ENCODE results near the gene IYD.

Gene IYD

DNA sequence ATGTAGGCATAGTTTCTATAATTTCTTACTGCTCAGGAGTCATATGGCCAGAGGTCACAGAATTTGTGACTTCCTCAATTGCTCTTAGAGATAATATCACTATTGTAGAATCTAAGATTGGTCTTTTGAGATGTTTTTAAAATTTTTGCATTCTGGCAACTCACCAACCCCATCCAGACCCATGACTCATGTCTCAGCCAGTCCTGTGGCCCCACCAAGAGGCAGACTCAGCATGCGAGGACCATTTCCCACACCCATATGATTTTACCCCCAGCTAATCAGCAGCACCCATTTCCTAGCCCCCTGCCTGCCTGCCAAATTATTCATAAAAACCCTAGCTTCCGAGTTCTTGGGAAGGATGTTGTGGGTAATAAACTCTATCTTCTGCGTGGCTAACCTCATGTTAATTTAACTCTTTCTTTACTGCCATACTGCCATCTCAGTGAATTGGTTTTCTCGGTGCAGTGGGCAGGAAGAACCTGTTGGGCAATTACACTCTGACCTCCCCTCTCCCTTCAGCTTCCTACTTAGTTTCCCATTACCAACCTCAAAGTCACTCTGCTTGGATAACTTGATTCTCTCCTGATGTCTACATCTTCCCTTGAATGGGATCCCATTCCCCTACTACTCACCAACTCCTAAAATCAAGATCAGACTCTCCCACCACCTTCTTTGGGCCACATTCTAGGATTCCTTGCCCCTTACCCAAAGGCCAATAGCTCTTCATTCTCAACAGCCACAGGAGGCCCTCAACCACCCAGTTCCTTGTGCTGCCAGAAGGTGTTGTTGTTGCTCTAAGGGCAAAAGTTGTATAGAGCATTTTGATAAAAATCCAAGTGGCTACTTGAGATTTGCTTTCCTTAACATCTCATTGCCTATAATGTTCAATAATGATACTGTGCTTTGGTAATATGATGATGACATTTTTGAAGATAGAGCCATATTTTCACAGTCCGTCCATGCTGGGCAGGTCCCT lies 16.2 kb upstream of the IYD start:
- Histone ChIP-seq H3K36me3 (ENCODE audit: insufficient read depth, low read length) (no peaks in the 10 kb centered on the region), H3K9me3 (ENCODE audit: insufficient read depth, low read depth, low read length) (no peaks in the 10 kb centered on the region), H3K9ac (ENCODE audit: low read depth, low read length) (no peak overlapping the region), H3K27ac (ENCODE audit: low read depth, low read length) (no peak overlapping the region), H3K4me3 (ENCODE audit: low read length) (no peak overlapping the region), H3K27me3 (ENCODE audit: insufficient read depth, low read length) (no peaks in the 10 kb centered on the region), H3K4me1 (ENCODE audit: insufficient read depth, low read length) (no peaks in the 10 kb centered on the region)
- WGBS = 87% methylated on average over 4 of the region's 5 CpGs

DNA sequence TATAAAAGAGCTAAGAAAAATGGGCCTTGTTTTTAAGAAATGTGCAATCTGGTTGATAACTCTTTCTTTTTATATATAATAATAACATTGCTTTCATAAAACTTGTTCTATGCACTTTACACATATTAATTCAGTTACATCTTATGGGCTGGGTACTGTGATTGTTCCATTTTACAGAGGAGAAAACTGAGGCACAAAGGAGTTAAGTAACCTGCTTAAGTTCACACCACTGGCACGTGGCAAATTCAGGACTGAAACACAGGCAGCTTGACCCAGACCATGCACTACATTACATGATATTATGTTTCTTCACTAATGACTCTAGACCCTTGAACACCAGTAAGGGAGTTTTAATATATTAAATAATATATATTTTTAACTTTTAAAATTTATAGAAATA lies 15.4 kb upstream of the IYD start:
- H3K27ac ChIP-seq (ENCODE audit: low read depth, low read length) = no peak overlapping the region
- H3K27me3 ChIP-seq (ENCODE audit: insufficient read depth, low read length) = no peaks in the 10 kb centered on the region
- no peaks in the 10 kb centered on the region for H3K36me3 ChIP-seq (ENCODE audit: insufficient read depth, low read length)
- 89% methylated on average over 1 of the region's 1 CpG for WGBS
- H3K4me3 ChIP-seq (ENCODE audit: low read length) = no peak overlapping the region
- H3K9ac ChIP-seq (ENCODE audit: low read depth, low read length) = no peak overlapping the region
- no peaks in the 10 kb centered on the region for H3K9me3 ChIP-seq (ENCODE audit: insufficient read depth, low read depth, low read length)
- no peaks in the 10 kb centered on the region for H3K4me1 ChIP-seq (ENCODE audit: insufficient read depth, low read length)

DNA sequence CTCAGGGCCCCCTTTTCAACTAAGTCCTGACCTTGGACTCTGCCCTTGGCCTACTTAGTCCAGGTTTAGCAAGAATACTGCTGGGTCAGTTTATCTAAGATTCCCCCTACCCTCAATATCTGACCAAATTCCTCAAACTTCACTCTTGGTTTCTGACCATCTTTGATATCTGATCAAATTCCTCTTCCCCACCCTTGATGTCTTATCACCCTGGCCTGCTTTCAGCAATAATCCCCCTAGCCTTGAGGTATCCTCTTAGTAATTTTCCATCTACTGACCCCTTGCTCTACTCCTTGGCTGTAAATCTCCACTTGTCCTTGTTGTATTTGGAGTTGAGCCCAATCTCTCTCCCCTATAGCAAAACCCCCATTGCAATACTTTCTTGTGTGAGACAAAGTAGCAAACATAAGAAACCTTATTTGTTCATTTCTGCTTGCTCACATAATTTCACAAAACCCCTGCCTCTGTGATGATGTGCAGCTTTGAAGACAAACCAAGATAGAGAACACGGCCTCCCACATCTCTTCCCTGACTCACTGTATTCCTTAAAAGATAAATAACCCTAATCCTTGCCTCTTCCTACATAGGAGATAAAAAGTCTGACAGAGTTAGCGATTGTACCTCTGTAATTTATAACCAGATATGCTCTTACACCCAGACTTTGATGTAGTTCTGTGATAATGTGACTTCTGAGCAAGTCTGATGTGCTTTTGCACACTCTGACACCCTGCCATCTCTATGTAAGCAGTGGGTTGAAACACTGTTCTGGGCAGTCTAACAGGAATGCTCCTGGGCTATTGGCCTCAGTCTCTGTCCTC lies 13.8 kb upstream of the IYD start:
- Histone ChIP-seq H3K9me3 (ENCODE audit: insufficient read depth, low read depth, low read length) (no peaks in the 10 kb centered on the region), H3K4me3 (ENCODE audit: low read length) (no peak overlapping the region), H3K27me3 (ENCODE audit: insufficient read depth, low read length) (no peaks in the 10 kb centered on the region), H3K9ac (ENCODE audit: low read depth, low read length) (no peak overlapping the region), H3K27ac (ENCODE audit: low read depth, low read length) (no peak overlapping the region), H3K4me1 (ENCODE audit: insufficient read depth, low read length) (no peaks in the 10 kb centered on the region), H3K36me3 (ENCODE audit: insufficient read depth, low read length) (no peaks in the 10 kb centered on the region)
- 74% methylated on average over 1 of the region's 2 CpGs for WGBS

DNA sequence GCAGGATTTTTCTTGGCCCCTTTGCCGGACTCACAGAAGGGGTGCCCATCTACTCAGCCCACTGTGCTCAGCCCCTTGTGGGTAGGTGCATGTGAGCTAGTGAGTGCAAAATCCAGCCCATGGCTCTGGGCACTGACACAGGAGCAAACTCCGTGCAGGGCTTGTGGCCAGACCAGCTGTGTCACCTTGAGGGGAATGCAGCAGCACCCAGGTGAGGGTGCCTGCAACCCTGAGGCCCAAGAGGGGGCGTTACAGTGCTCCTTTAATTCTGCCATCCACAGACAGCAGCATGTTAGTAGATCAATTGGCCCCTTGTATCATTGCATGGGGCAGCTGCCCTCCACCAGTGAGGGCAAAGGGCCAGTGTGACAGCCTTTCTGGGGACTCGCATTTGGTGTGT lies 12.9 kb upstream of the IYD start:
- H3K36me3 ChIP-seq (ENCODE audit: insufficient read depth, low read length) = no peaks in the 10 kb centered on the region
- H3K4me1 ChIP-seq (ENCODE audit: insufficient read depth, low read length) = no peaks in the 10 kb centered on the region
- no peak overlapping the region for H3K4me3 ChIP-seq (ENCODE audit: low read length)
- H3K9me3 ChIP-seq (ENCODE audit: insufficient read depth, low read depth, low read length) = no peaks in the 10 kb centered on the region
- WGBS = 86% methylated on average over 4 of the region's 4 CpGs
- H3K27me3 ChIP-seq (ENCODE audit: insufficient read depth, low read length) = no peaks in the 10 kb centered on the region
- H3K27ac ChIP-seq (ENCODE audit: low read depth, low read length) = no peak overlapping the region
- no peak overlapping the region for H3K9ac ChIP-seq (ENCODE audit: low read depth, low read length)

DNA sequence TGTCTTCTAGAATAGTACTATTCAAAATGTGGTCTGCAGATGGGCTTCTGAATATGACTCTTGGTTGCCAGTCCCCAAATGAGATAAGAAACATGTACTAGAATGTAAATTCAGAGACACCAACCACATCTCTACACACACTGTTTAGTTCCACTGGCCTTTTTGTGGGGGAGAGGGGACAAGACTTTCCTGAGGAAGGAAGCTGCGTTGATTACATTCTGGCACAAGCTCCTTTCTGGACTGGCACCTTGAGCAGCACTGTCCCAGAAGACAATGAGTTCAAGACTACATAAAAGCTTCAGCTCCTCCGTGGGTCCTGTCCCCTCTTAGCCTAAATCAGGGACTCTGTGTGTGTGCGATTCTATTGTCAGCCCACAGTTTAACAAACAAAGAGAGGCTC lies 6.9 kb upstream of the IYD start:
- Histone ChIP-seq H3K36me3 (ENCODE audit: insufficient read depth, low read length) (no peaks in the 10 kb centered on the region), H3K9ac (ENCODE audit: low read depth, low read length) (no peak overlapping the region), H3K9me3 (ENCODE audit: insufficient read depth, low read depth, low read length) (no peaks in the 10 kb centered on the region), H3K27me3 (ENCODE audit: insufficient read depth, low read length) (no peaks in the 10 kb centered on the region), H3K4me3 (ENCODE audit: low read length) (no peak overlapping the region), H3K27ac (ENCODE audit: low read depth, low read length) (no peak overlapping the region), H3K4me1 (ENCODE audit: insufficient read depth, low read length) (no peaks in the 10 kb centered on the region)
- 94% methylated on average over 3 of the region's 3 CpGs for WGBS

DNA sequence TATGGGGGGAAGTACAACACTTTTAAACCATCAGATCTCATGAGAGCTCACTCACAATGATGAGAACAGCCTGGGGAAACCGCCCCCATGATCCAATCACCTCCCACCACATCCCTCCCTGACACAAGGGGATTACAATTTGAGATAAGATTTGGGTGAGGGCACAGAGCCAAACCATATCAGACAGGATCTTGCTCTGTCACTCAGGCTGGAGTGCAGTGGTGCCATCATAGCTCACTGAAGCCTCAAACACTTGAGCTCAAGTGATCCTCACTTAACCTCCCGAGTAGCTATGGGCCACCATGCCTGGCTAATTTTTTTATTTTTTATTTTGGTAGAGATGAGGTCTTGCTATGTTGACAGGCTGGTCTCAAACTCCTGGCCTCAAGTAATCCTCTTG lies 5.1 kb upstream of the IYD start:
- WGBS = 95% methylated on average over 1 of the region's 2 CpGs
- no peaks in the 10 kb centered on the region for H3K27me3 ChIP-seq (ENCODE audit: insufficient read depth, low read length)
- H3K36me3 ChIP-seq (ENCODE audit: insufficient read depth, low read length) = no peaks in the 10 kb centered on the region
- H3K4me1 ChIP-seq (ENCODE audit: insufficient read depth, low read length) = no peaks in the 10 kb centered on the region
- H3K9ac ChIP-seq (ENCODE audit: low read depth, low read length) = no peak overlapping the region
- no peaks in the 10 kb centered on the region for H3K9me3 ChIP-seq (ENCODE audit: insufficient read depth, low read depth, low read length)
- H3K4me3 ChIP-seq (ENCODE audit: low read length) = no peak overlapping the region
- H3K27ac ChIP-seq (ENCODE audit: low read depth, low read length) = no peak overlapping the region

DNA sequence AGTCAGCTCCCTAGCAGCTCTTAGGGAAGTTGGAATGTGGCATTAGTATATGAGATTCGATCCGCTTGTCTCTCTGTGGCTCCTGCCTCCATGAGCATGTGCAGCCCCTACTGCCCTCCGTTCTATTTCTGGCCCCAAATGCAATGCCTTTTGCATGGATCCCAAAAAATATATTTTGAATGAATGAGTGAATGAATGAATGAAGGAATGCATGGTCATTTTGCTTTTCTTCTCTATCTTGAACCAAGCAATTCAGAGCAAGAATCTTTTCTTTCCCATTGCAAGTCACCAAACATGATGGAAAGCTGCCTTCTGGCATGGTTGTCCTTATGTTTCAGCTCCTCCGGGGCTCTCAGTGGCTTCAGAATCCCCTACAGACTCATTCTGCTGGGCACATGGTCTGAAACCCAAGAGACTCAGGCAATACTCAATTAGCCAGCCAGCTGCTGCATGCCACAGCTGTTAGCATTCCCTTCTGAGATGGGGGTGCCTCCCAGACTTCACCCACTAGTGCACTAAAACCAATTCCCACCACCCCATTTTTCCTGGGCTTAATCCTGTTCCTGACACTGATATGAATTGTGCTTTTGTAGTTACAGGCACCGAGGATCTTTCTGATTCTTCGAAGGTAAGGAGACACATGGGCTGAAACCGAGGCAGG lies 2.6 kb upstream of the IYD start:
- WGBS = 92% methylated on average over 7 of the region's 7 CpGs
- H3K27me3 ChIP-seq (ENCODE audit: insufficient read depth, low read length) = no peaks in the 10 kb centered on the region
- H3K4me1 ChIP-seq (ENCODE audit: insufficient read depth, low read length) = no peaks in the 10 kb centered on the region
- no peak overlapping the region for H3K9ac ChIP-seq (ENCODE audit: low read depth, low read length)
- H3K36me3 ChIP-seq (ENCODE audit: insufficient read depth, low read length) = no peaks in the 10 kb centered on the region
- H3K27ac ChIP-seq (ENCODE audit: low read depth, low read length) = no peak overlapping the region
- H3K4me3 ChIP-seq (ENCODE audit: low read length) = no peak overlapping the region
- no peaks in the 10 kb centered on the region for H3K9me3 ChIP-seq (ENCODE audit: insufficient read depth, low read depth, low read length)

DNA sequence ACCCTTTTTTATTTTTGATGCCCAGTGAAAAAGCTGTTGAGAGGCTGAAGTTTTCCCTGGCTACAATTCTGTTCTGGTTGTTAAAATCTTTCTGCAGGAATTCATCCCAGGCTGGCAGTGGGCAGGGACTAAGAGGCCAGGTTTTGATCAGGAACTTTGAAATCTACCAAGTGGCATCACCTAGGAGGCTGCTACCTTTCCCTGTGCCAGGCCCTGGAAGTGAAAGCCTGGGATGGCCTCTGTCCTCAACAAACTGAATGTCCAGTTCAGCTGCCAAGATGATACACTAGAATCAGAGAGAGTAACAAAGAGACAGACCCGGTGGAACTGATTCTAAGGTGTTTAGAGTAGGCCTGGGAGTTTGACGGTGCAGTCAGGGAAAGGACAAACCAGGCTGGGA lies 596 bp downstream of the IYD start:
- H3K27ac ChIP-seq (ENCODE audit: low read depth, low read length) = no peak overlapping the region
- no peaks in the 10 kb centered on the region for H3K27me3 ChIP-seq (ENCODE audit: insufficient read depth, low read length)
- H3K9ac ChIP-seq (ENCODE audit: low read depth, low read length) = no peak overlapping the region
- WGBS = 91% methylated on average over 2 of the region's 2 CpGs
- H3K9me3 ChIP-seq (ENCODE audit: insufficient read depth, low read depth, low read length) = no peaks in the 10 kb centered on the region
- no peaks in the 10 kb centered on the region for H3K4me1 ChIP-seq (ENCODE audit: insufficient read depth, low read length)
- no peaks in the 10 kb centered on the region for H3K36me3 ChIP-seq (ENCODE audit: insufficient read depth, low read length)
- no peak overlapping the region for H3K4me3 ChIP-seq (ENCODE audit: low read length)

DNA sequence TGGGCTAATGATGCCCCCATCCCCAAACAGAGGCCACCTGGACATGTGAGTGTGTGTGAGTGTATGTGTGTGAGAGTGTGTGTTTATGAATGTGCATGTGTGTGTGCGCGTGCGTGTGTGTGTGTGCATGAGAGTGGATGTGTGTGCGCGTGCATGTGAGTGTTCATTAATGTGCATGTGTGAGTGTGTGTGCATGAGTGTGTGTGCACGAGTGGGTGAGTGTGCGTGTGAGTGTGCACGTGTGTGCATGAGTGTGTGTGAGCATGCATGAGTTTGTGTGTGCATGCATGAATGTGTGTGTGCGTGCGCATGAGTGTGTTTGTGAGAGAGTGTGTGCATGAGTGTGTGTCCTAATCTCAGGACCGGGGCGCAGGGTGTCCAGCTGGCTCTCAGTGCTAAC lies 1.3 kb downstream of the IYD start:
- H3K27ac ChIP-seq (ENCODE audit: low read depth, low read length) = no peak overlapping the region
- H3K27me3 ChIP-seq (ENCODE audit: insufficient read depth, low read length) = no peaks in the 10 kb centered on the region
- no peak overlapping the region for H3K4me3 ChIP-seq (ENCODE audit: low read length)
- H3K4me1 ChIP-seq (ENCODE audit: insufficient read depth, low read length) = no peaks in the 10 kb centered on the region
- H3K9me3 ChIP-seq (ENCODE audit: insufficient read depth, low read depth, low read length) = no peaks in the 10 kb centered on the region
- WGBS = 93% methylated on average over 12 of the region's 12 CpGs
- H3K9ac ChIP-seq (ENCODE audit: low read depth, low read length) = no peak overlapping the region
- H3K36me3 ChIP-seq (ENCODE audit: insufficient read depth, low read length) = no peaks in the 10 kb centered on the region

DNA sequence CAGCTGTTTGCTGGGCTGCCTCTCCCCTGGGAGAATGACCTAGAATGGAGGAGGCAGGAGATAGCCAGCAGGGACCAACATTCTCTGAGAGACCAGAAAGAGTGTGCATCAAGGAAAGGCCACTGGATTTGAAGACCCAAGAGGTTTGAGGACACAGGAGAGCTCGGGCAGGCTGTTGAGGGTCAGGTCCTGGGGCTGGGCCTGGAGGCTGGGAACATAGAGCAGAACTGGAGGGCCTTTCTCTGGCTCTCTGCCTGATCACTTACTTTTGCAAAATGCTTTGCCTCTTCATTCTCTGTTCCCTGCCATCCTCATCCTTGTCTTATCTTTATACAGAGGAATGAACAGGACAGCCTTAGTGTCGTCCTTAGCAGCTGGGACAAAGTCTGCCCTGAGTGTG lies 2.5 kb downstream of the IYD start:
- no peaks in the 10 kb centered on the region for H3K9me3 ChIP-seq (ENCODE audit: insufficient read depth, low read depth, low read length)
- 89% methylated on average over 2 of the region's 2 CpGs for WGBS

DNA sequence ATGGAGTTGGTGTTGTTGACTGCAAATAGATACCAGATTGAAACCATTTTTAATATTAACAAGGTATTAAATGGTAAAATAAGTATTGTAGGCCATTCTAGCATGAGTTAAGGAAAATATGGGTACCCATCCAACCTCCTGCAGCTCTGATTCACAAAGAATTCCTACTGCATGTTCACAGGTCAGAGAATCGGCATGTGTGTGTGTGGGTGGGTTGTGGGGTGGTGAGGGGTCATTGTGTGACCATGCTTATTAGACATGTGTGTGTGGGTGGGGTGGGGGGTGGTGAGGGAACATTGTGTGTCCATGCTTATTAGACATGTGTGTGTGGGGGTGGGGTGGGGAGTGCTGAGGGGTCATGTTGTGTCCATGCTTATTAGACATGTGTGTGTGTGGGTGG lies 3.2 kb downstream of the IYD start:
- Histone ChIP-seq H3K9ac (ENCODE audit: low read depth, low read length) (no peak overlapping the region), H3K36me3 (ENCODE audit: insufficient read depth, low read length) (no peaks in the 10 kb centered on the region), H3K9me3 (ENCODE audit: insufficient read depth, low read depth, low read length) (no peaks in the 10 kb centered on the region), H3K4me3 (ENCODE audit: low read length) (no peak overlapping the region), H3K27ac (ENCODE audit: low read depth, low read length) (no peak overlapping the region), H3K4me1 (ENCODE audit: insufficient read depth, low read length) (no peaks in the 10 kb centered on the region), H3K27me3 (ENCODE audit: insufficient read depth, low read length) (no peaks in the 10 kb centered on the region)
- WGBS = 100% methylated on average over 1 of the region's 1 CpG

More for the DNA sequence above, 2.5 kb downstream of the IYD start:
- Histone ChIP-seq H3K27me3 (ENCODE audit: insufficient read depth, low read length) (no peaks in the 10 kb centered on the region), H3K4me3 (ENCODE audit: low read length) (no peak overlapping the region), H3K4me1 (ENCODE audit: insufficient read depth, low read length) (no peaks in the 10 kb centered on the region), H3K27ac (ENCODE audit: low read depth, low read length) (no peak overlapping the region), H3K9ac (ENCODE audit: low read depth, low read length) (no peak overlapping the region), H3K36me3 (ENCODE audit: insufficient read depth, low read length) (no peaks in the 10 kb centered on the region)

All from HUES64 (cell line).